WTC11 (cell line): Measurements from ENCODE around the gene ARID2.

Experiments
- CREB1 ChIP-seq: sonication (generic); formaldehyde crosslinking; IDR thresholded peaks from 2 replicates; pipeline ENCODE4 v1.8.0; 2023; ENCODE audit warnings: mild to moderate bottlenecking, missing genetic modification reagents
- ETV6 ChIP-seq: sonication (generic); formaldehyde crosslinking; IDR thresholded peaks from 2 replicates; pipeline ENCODE4 v1.8.1; 2022; ENCODE audit warnings: mild to moderate bottlenecking, missing genetic modification reagents
- TP53 ChIP-seq: sonication (generic); formaldehyde crosslinking; IDR thresholded peaks from 2 replicates; pipeline ENCODE4 v1.8.1; 2023; ENCODE audit warnings: mild to moderate bottlenecking, missing genetic modification reagents
- TF ChIP-seq, protein P1 (sequence below): sonication (generic); formaldehyde crosslinking; IDR thresholded peaks from 2 replicates; pipeline ENCODE4 v1.8.1; 2023; ENCODE audit warnings: mild to moderate bottlenecking, missing genetic modification reagents, moderate library complexity
- TF ChIP-seq, protein P2 (sequence below): fragments of 200-600 bp; IDR thresholded peaks from 2 replicates; pipeline ENCODE4 v1.8.0; 2022; ENCODE audit warnings: antibody characterized with exemption

- no peak for TF ChIP-seq CREB1
- TF ChIP-seq ETV6 (CRISPR knock-in tag) = no peak
- TF ChIP-seq, protein P1, sequence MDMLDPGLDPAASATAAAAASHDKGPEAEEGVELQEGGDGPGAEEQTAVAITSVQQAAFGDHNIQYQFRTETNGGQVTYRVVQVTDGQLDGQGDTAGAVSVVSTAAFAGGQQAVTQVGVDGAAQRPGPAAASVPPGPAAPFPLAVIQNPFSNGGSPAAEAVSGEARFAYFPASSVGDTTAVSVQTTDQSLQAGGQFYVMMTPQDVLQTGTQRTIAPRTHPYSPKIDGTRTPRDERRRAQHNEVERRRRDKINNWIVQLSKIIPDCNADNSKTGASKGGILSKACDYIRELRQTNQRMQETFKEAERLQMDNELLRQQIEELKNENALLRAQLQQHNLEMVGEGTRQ = no peak
- no peak for TF ChIP-seq TP53 (CRISPR knock-in tag)
- TF ChIP-seq, protein P2, sequence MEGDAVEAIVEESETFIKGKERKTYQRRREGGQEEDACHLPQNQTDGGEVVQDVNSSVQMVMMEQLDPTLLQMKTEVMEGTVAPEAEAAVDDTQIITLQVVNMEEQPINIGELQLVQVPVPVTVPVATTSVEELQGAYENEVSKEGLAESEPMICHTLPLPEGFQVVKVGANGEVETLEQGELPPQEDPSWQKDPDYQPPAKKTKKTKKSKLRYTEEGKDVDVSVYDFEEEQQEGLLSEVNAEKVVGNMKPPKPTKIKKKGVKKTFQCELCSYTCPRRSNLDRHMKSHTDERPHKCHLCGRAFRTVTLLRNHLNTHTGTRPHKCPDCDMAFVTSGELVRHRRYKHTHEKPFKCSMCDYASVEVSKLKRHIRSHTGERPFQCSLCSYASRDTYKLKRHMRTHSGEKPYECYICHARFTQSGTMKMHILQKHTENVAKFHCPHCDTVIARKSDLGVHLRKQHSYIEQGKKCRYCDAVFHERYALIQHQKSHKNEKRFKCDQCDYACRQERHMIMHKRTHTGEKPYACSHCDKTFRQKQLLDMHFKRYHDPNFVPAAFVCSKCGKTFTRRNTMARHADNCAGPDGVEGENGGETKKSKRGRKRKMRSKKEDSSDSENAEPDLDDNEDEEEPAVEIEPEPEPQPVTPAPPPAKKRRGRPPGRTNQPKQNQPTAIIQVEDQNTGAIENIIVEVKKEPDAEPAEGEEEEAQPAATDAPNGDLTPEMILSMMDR = no peak
These were observed 21.1 kb upstream of the ARID2 start for GRCh38 chr12:45708363-45708762.
